IMR-90 (cell line): Measurements from ENCODE around the gene GPR135. TPM values are rescaled to one million over a fixed set of nuclear protein-coding genes. Genes with fewer than 3 reads are reported as not detected.
A peak's percentile ranks its signal among the peaks of the same experiment; 100 is the strongest.

Experiments
- ATAC-seq: fragments of 200-7000 bp; cut with Tn5 transposase; 2 replicates; pipeline ENCODE4 v1.9.1; 2020; ENCODE audit warnings: low read depth, mild to moderate bottlenecking, moderate library complexity
- BruUV-seq: library from RNA; stranded (reverse); fragments of 400-500 nt; replicated peaks from 2 replicates; lab custom pipeline; 2021; lab: Mats Ljungman, UMichigan
- CTCF ChIA-PET: fragments of 300-600 bp; formaldehyde crosslinking; extraction: SDS; loops from one replicate; lab custom pipeline; 2021; ENCODE audit warnings: antibody characterized with exemption; lab: Yijun Ruan, JAX
- POLR2A ChIA-PET: fragments of 300-600 bp; sonication (Branson Sonifier 250); formaldehyde crosslinking; loops from one replicate; lab custom pipeline; 2022; ENCODE audit warnings: antibody characterized with exemption; ENCODE audit not compliant: unreplicated experiment; lab: Charles Lee
- DNase-seq: peaks from one replicate; pipeline ENCODE4 v3.0.0; 2013
- H2AFZ ChIP-seq: replicated peaks from 2 replicates; pipeline ENCODE3; 2013; ENCODE audit warnings: low read length, mild to moderate bottlenecking; ENCODE audit not compliant: poor library complexity
- H2AK5ac ChIP-seq: 2 replicates; pipeline ENCODE4 v1.6.1; 2013; ENCODE audit warnings: low read depth, low read length, inconsistent platforms
- H2AK9ac ChIP-seq: replicated peaks from 2 replicates; pipeline ENCODE3; 2013; ENCODE audit warnings: mild to moderate bottlenecking, low read depth, low read length, moderate library complexity; ENCODE audit not compliant: poor library complexity
- H2BK120ac ChIP-seq: 2 replicates; pipeline ENCODE4 v1.6.1; 2013; ENCODE audit warnings: low read depth, low read length, inconsistent platforms
- H2BK15ac ChIP-seq: 3 replicates; pipeline ENCODE4 v1.6.1; 2013; ENCODE audit warnings: low read depth, low read length, inconsistent platforms
- H2BK20ac ChIP-seq: 2 replicates; pipeline ENCODE4 v1.6.1; 2013; ENCODE audit warnings: low read depth, mild to moderate bottlenecking, inconsistent platforms, low read length, moderate library complexity
- H2BK5ac ChIP-seq: 2 replicates; pipeline ENCODE4 v1.6.1; 2013; ENCODE audit warnings: mild to moderate bottlenecking, low read depth, low read length, inconsistent platforms; ENCODE audit not compliant: poor library complexity, severe bottlenecking
- H3K14ac ChIP-seq: replicated peaks from 2 replicates; pipeline ENCODE4 v1.6.1; 2013; ENCODE audit warnings: low read depth, low read length, inconsistent platforms
- H3K18ac ChIP-seq: 2 replicates; pipeline ENCODE4 v1.6.1; 2013; ENCODE audit warnings: low read depth, low read length, control low read depth
- H3K23ac ChIP-seq: 2 replicates; pipeline ENCODE4 v1.6.1; 2013; ENCODE audit warnings: low read depth, low read length, inconsistent platforms
- H3K27ac ChIP-seq: 2 replicates; pipeline ENCODE4 v1.5.1; 2013; ENCODE audit warnings: mild to moderate bottlenecking, control low read depth, low read length; ENCODE audit not compliant: insufficient read depth
- H3K27me3 ChIP-seq: 2 replicates; pipeline ENCODE4 v1.6.1; 2013; ENCODE audit warnings: low read length; ENCODE audit not compliant: control insufficient read depth, insufficient read depth
- H3K36me3 ChIP-seq: 2 replicates; pipeline ENCODE4 v1.6.1; 2013; ENCODE audit warnings: low read length, mixed read lengths; ENCODE audit not compliant: control insufficient read depth, insufficient read depth
- H3K4ac ChIP-seq: 2 replicates; pipeline ENCODE4 v1.6.1; 2013; ENCODE audit warnings: low read depth, low read length, inconsistent platforms
- H3K4me1 ChIP-seq: 2 replicates; pipeline ENCODE4 v1.6.1; 2013; ENCODE audit warnings: low read length, mixed read lengths; ENCODE audit not compliant: control insufficient read depth, insufficient read depth
- H3K4me2 ChIP-seq: 2 replicates; pipeline ENCODE4 v1.6.1; 2013; ENCODE audit warnings: low read depth, mild to moderate bottlenecking, control low read depth, low read length, moderate library complexity
- H3K4me3 ChIP-seq: 2 replicates; pipeline ENCODE4 v1.5.1; 2013; ENCODE audit warnings: low read depth, mild to moderate bottlenecking, control low read depth, low read length, moderate library complexity; ENCODE audit not compliant: insufficient read depth
- H3K56ac ChIP-seq: 2 replicates; pipeline ENCODE4 v1.6.1; 2013; ENCODE audit warnings: low read length, inconsistent platforms; ENCODE audit not compliant: insufficient read depth; ENCODE audit errors: extremely low read depth
- H3K79me1 ChIP-seq, 2 experiments: 2 replicates each; pipeline ENCODE4 v1.6.1; 2013; ENCODE audit warnings: low read length in 2 of 2, inconsistent platforms in 1 of 2, low read depth in 1 of 2
- H3K9ac ChIP-seq: 2 replicates; pipeline ENCODE4 v1.6.1; 2013; ENCODE audit warnings: low read depth, low read length, control low read depth
- H3K9me1 ChIP-seq: 2 replicates; pipeline ENCODE4 v1.6.1; 2013; ENCODE audit warnings: low read length, inconsistent platforms; ENCODE audit not compliant: insufficient read depth
- H3K9me3 ChIP-seq: 2 replicates; pipeline ENCODE4 v1.6.1; 2013; ENCODE audit warnings: low read length; ENCODE audit not compliant: control insufficient read depth, insufficient read depth
- H4K20me1 ChIP-seq: 2 replicates; pipeline ENCODE4 v1.6.1; 2013; ENCODE audit warnings: low read length, inconsistent platforms; ENCODE audit not compliant: insufficient read depth
- H4K5ac ChIP-seq: 2 replicates; pipeline ENCODE4 v1.6.1; 2013; ENCODE audit warnings: mild to moderate bottlenecking, low read depth, low read length, control low read depth
- H4K8ac ChIP-seq, 2 experiments: 2 replicates each; pipeline ENCODE4 v1.6.1; 2013; ENCODE audit warnings: low read depth in 2 of 2, low read length in 2 of 2, control low read depth in 1 of 2, inconsistent platforms in 1 of 2
- H4K91ac ChIP-seq: 2 replicates; pipeline ENCODE4 v1.6.1; 2013; ENCODE audit warnings: low read depth, low read length, inconsistent platforms; ENCODE audit not compliant: insufficient read depth
- BHLHE40 ChIP-seq: fragments of 150-350 bp; IDR thresholded peaks from 2 replicates; pipeline ENCODE4 v1.6.1; 2016; ENCODE audit warnings: mild to moderate bottlenecking, low read depth, low read length
- FOS ChIP-seq: fragments of 150-350 bp; IDR thresholded peaks from 2 replicates; pipeline ENCODE4 v1.6.1; 2016; ENCODE audit warnings: low read depth, low read length
- POLR2A ChIP-seq: IDR thresholded peaks from 2 replicates; pipeline ENCODE4 v1.6.1; 2012; ENCODE audit warnings: mild to moderate bottlenecking, low read depth, low read length
- RAD21 ChIP-seq: IDR thresholded peaks from 2 replicates; pipeline ENCODE4 v1.6.1; 2012; ENCODE audit warnings: low read length, improper control_type of control experiment
- RFX5 ChIP-seq: IDR thresholded peaks from 2 replicates; pipeline ENCODE4 v1.8.0; 2012; ENCODE audit warnings: low read depth, mild to moderate bottlenecking, low read length, moderate library complexity
- SMC3 ChIP-seq: fragments of 150-350 bp; IDR thresholded peaks from 2 replicates; pipeline ENCODE4 v1.6.1; 2016; ENCODE audit warnings: low read depth, mild to moderate bottlenecking, antibody characterized with exemption, low read length, moderate library complexity
- WGBS, 2 experiments: methylation state at CpG; one replicate each; pipeline versions ENCODE4 v1.1.5 to v1.1.7; 2013; ENCODE audit warnings: missing lambda C conversion rate in 2 of 2; ENCODE audit not compliant: insufficient read length in 1 of 2; ENCODE audit errors: extremely low coverage in 2 of 2; 5-methylcytosine and 5-hydroxymethylcytosine counted together
- dilution Hi-C: fragments of 300-500 bp; cut with HindIII; formaldehyde crosslinking; loops from one replicate; pipeline ENCODE4 v1.14.3; 2018; ENCODE audit warnings: low sequenced_read_pairs; ENCODE audit not compliant: unreplicated experiment
- in situ Hi-C: fragments of 300-500 bp; cut with MboI; formaldehyde crosslinking; loops from 3 replicates; pipeline ENCODE4 v1.14.3; 2019; ENCODE audit warnings: low sequenced_read_pairs, inconsistent platforms, mixed read lengths
- intact Hi-C: fragments of 100-400 bp; cut with micrococcal nuclease; formaldehyde crosslinking; loops from 2 replicates; pipeline ENCODE4 v1.10.0; 2022
- polyA plus RNA-seq, 3 experiments: library from polyadenylated mRNA; depleted of rRNA; stranded (reverse); fragments of >200 nt; gene quantifications; 2 replicates each; pipeline ENCODE4 v1.2.3, GENCODE V29; 2012; ENCODE audit warnings: low replicate concordance in 1 of 3
- total RNA-seq: library from RNA; depleted of rRNA; stranded (reverse); fragments of >200 nt; gene quantifications from 2 replicates; pipeline ENCODE4 v1.2.3, GENCODE V29; 2012
- TF ChIP-seq, protein P1 (sequence below): fragments of 150-350 bp; IDR thresholded peaks from 2 replicates; pipeline ENCODE4 v1.6.1; 2016; ENCODE audit warnings: low read depth, mild to moderate bottlenecking, low read length, moderate library complexity, borderline replicate concordance

GPR135 gene
- total and polyA plus RNA-seq, 2 of the 4 experiments (the other 2 are of a cell fraction), result 1.3 to 2.4 TPM

DNA sequence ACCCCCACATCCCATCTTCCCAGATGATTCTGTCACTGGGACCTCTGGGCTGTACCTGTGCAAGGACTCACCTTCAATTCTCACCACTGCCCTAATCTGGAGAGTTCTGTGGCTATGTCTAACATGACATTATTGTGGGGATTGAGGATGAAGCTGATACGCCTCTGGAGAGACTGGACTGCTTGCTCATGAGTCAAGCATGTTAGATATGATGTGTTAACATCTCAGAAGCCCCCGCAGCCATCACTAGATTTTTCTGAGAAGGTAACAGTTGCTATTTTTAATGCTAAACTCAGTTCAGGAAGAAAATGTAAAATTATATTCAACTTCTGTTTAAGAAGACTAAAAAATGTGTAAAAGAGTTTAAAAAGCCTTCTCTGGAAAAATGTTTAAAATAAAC lies 44.8 kb upstream of the GPR135 start:
- Histone ChIP-seq H2AK9ac (no peak overlapping the region), H4K8ac (no peak overlapping the region), H3K9me1 (0 out of 2 replicates have a peak, but pooled peaks cover 2% of the 10 kb centered on the region), H4K20me1 (no peaks in the 10 kb centered on the region), H2BK20ac (no peak overlapping the region), H2AK5ac (no peak overlapping the region), H3K9me3 (no peaks in the 10 kb centered on the region), H3K14ac (no peak overlapping the region), H3K36me3 (no peaks in the 10 kb centered on the region), H3K79me1 (no peaks in the 10 kb centered on the region), H3K4me2 (no peak overlapping the region), H3K4me3 (no peak overlapping the region), H3K18ac (no peak overlapping the region), H3K4me1 (no peaks in the 10 kb centered on the region), H2AFZ (no peak overlapping the region), H3K27me3 (no peaks in the 10 kb centered on the region), H2BK5ac (no peak overlapping the region), H2BK15ac (no peak overlapping the region), H4K91ac (no peak overlapping the region), H3K27ac (no peak overlapping the region), H3K4ac (no peak overlapping the region), H2BK120ac (no peak overlapping the region), H3K23ac (no peak overlapping the region), H3K9ac (no peak overlapping the region), H3K56ac (no peak overlapping the region), H4K5ac (no peak overlapping the region)
- in situ Hi-C loops (no loop called here), dilution Hi-C loops (no loop called here), intact Hi-C loops (no loop called here)
- no peak for ATAC-seq
- POLR2A ChIA-PET, result no interaction called here
- DNase-seq, result peak; percentile 34
- CTCF ChIA-PET, result interaction anchor here (0.6 to 1.3 kb wide), 3 partner anchors 12 to 60 kb away, joined by 3 to 4 read pairs (median 3); partner anchors contain the start of genes JKAMP and L3HYPDH
- BruUV-seq, result no TSS peak
- no peak for TF ChIP-seq POLR2A
- no peak for TF ChIP-seq FOS
- TF ChIP-seq SMC3, result no peak
- TF ChIP-seq BHLHE40, result no peak
- TF ChIP-seq, protein P1, sequence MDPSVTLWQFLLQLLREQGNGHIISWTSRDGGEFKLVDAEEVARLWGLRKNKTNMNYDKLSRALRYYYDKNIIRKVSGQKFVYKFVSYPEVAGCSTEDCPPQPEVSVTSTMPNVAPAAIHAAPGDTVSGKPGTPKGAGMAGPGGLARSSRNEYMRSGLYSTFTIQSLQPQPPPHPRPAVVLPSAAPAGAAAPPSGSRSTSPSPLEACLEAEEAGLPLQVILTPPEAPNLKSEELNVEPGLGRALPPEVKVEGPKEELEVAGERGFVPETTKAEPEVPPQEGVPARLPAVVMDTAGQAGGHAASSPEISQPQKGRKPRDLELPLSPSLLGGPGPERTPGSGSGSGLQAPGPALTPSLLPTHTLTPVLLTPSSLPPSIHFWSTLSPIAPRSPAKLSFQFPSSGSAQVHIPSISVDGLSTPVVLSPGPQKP, result no peak
- TF ChIP-seq RAD21, result no peak
- TF ChIP-seq RFX5, result no peak
- WGBS, 2 experiments, result no CpG with 5 or more reads among the region's 2 CpGs
